Measurements from ENCODE around the gene LINGO1.

The LINGO1 gene

GRCh38 chr15:77646104-77646694, 13.5 kb upstream of the LINGO1 start:
- Histone ChIP-seq H3K9me3 (no peaks in the 10 kb centered on the region), H3K36me3 (no peaks in the 10 kb centered on the region), H3K27me3 (peaks cover 0 to 22% of the 10 kb centered on the region in 2 donors), H3K4me1 (no peaks in the 10 kb centered on the region), H3K4me3 (no peak overlapping the region), H3K27ac (no peak overlapping the region)
- no peak for TF ChIP-seq CTCF (IDR thresholded peaks at IDR 0.05)
- DNase-seq: no peak
- intact Hi-C loops (cut with DNase I; ENCODE audit: low total_unique reads): no loop called here

GRCh38 chr15:77645602-77646001, 12.9 kb upstream of the LINGO1 start:
- no peak overlapping the region for H3K27ac ChIP-seq
- H3K36me3 ChIP-seq: no peaks in the 10 kb centered on the region
- peaks cover 0 to 25% of the 10 kb centered on the region in 2 donors for H3K27me3 ChIP-seq
- H3K4me3 ChIP-seq: no peak overlapping the region
- no peak for TF ChIP-seq CTCF (IDR thresholded peaks at IDR 0.05)
- intact Hi-C loops (cut with DNase I; ENCODE audit: low total_unique reads): no loop called here
- H3K9me3 ChIP-seq: no peaks in the 10 kb centered on the region
- DNase-seq: no peak
- H3K4me1 ChIP-seq: no peaks in the 10 kb centered on the region

GRCh38 chr15:77644543-77645247, 12.0 kb upstream of the LINGO1 start:
- TF ChIP-seq CTCF (IDR thresholded peaks at IDR 0.05): no peak
- Histone ChIP-seq H3K36me3 (no peaks in the 10 kb centered on the region), H3K4me1 (no peaks in the 10 kb centered on the region), H3K9me3 (no peaks in the 10 kb centered on the region), H3K27ac (no peak overlapping the region), H3K27me3 (peaks cover 0 to 25% of the 10 kb centered on the region in 2 donors), H3K4me3 (no peak overlapping the region)
- intact Hi-C loops (cut with DNase I; ENCODE audit: low total_unique reads): no loop called here
- DNase-seq: no peak

GRCh38 chr15:77643764-77644163, 11.1 kb upstream of the LINGO1 start:
- Histone ChIP-seq H3K4me1 (no peaks in the 10 kb centered on the region), H3K27ac (no peak overlapping the region), H3K27me3 (peaks cover 0 to 29% of the 10 kb centered on the region in 2 donors), H3K4me3 (no peak overlapping the region), H3K9me3 (no peaks in the 10 kb centered on the region), H3K36me3 (no peaks in the 10 kb centered on the region)
- intact Hi-C loops (cut with DNase I; ENCODE audit: low total_unique reads): no loop called here
- DNase-seq: no peak
- TF ChIP-seq CTCF (IDR thresholded peaks at IDR 0.05): no peak

GRCh38 chr15:77642793-77643430, 10.2 kb upstream of the LINGO1 start:
- H3K27me3 ChIP-seq: peaks cover 0 to 31% of the 10 kb centered on the region in 2 donors
- H3K4me3 ChIP-seq: no peak overlapping the region
- H3K4me1 ChIP-seq: no peaks in the 10 kb centered on the region
- no peaks in the 10 kb centered on the region for H3K36me3 ChIP-seq
- no peak for TF ChIP-seq CTCF (IDR thresholded peaks at IDR 0.05)
- H3K27ac ChIP-seq: no peak overlapping the region
- no peaks in the 10 kb centered on the region for H3K9me3 ChIP-seq
- no peak for DNase-seq
- intact Hi-C loops (cut with DNase I; ENCODE audit: low total_unique reads): no loop called here
